Transverse colon (tissue), 4 donors: ENCODE measurements around the gene STON2. TPM values are rescaled to one million over a fixed set of nuclear protein-coding genes. Genes with fewer than 3 reads are reported as not detected.
A peak's percentile ranks its signal among the peaks of the same experiment; 100 is the strongest.

Experiments used
- DNase-seq: peaks from one replicate; pipeline ENCODE4 v3.0.0-alpha.2; 2019
- H3K27ac ChIP-seq, 4 donors: fragments of 200-600 bp; sonication (generic); 2 replicates each; pipeline ENCODE4 v1.5.1; 2016 to 2018; ENCODE audit warnings: inconsistent platforms in 4 of 4
- H3K27me3 ChIP-seq: fragments of 200-600 bp; sonication (generic); 2 replicates; pipeline ENCODE4 v1.5.1; 2017; ENCODE audit warnings: inconsistent platforms
- H3K36me3 ChIP-seq, 4 donors: fragments of 200-600 bp; sonication (generic); 2 replicates each; pipeline ENCODE4 v1.5.1; 2017 to 2019; ENCODE audit warnings: inconsistent platforms in 4 of 4
- H3K4me1 ChIP-seq, 4 donors: fragments of 200-600 bp; sonication (generic); 2 replicates each; pipeline ENCODE4 v1.5.1; 2017 to 2020; ENCODE audit warnings: inconsistent platforms in 4 of 4
- H3K4me3 ChIP-seq, 4 donors: fragments of 200-600 bp; sonication (generic); 1 replicate in 1 of 4; 2 replicates in 3 of 4; pipeline versions ENCODE4 v1.5.1 to v1.6.1; 2017 to 2019; ENCODE audit warnings: inconsistent platforms in 4 of 4
- H3K9me3 ChIP-seq, 2 donors: fragments of 200-600 bp; sonication (generic); 2 replicates each; pipeline ENCODE4 v1.5.1; 2017 to 2019; ENCODE audit warnings: inconsistent platforms in 2 of 2
- EP300 ChIP-seq: sonication (generic); formaldehyde crosslinking; IDR thresholded peaks from one replicate; pipeline ENCODE4 v1.6.1; 2017; ENCODE audit warnings: antibody characterized with exemption, low read depth
- POLR2A ChIP-seq: fragments of 450-650 bp; IDR thresholded peaks from one replicate; pipeline ENCODE4 v1.6.1; 2016; ENCODE audit warnings: antibody characterized with exemption, mild to moderate bottlenecking, moderate library complexity
- POLR2AphosphoS5 ChIP-seq, 3 donors: sonication (generic); formaldehyde crosslinking; IDR thresholded peaks; one replicate each; pipeline ENCODE4 v1.6.1; 2016; ENCODE audit warnings: antibody characterized with exemption in 3 of 3
- WGBS, 2 donors: methylation state at CpG; one replicate each; pipeline ENCODE4 v1.1.5; 2018; ENCODE audit warnings: low coverage in 1 of 2; 5-methylcytosine and 5-hydroxymethylcytosine counted together
- in situ Hi-C, 4 donors: fragments of 200-750 bp; cut with MboI; loops; one replicate each; pipeline versions ENCODE4 v1.15.0 to v1.15.1; 2017; ENCODE audit warnings: low sequenced_read_pairs in 3 of 4, low pct_ligation_motif_present in 1 of 4, low pct_unique_long_range_greater_than_20kb in 1 of 4
- intact Hi-C: fragments of 100-400 bp; cut with DNase I; formaldehyde crosslinking; loops from one replicate; pipeline ENCODE4 v1.15.1; 2023; ENCODE audit warnings: low total_unique reads
- total RNA-seq, 4 donors: library from RNA; depleted of rRNA; stranded (reverse); fragments of >200 nt; gene quantifications; one replicate each; pipeline ENCODE4 v1.1.0, GENCODE V29; 2016
- TF ChIP-seq, protein P1 (sequence below), 5 experiments: fragments of 200-600 bp in 3 of 5; fragments of 450-650 bp in 2 of 5; sonication (generic) in 3 of 5; IDR thresholded peaks; 1 replicate in 2 of 5; 2 replicates in 3 of 5; pipeline ENCODE4 v1.5.1; 2016 to 2017; ENCODE audit warnings: antibody characterized with exemption in 5 of 5, inconsistent platforms in 3 of 5, mild to moderate bottlenecking in 2 of 5, moderate library complexity in 1 of 5

STON2 gene
- total RNA-seq, 4 donors from 2014 or later: 10.8 to 39.4 (median 17.5) TPM

DNA sequence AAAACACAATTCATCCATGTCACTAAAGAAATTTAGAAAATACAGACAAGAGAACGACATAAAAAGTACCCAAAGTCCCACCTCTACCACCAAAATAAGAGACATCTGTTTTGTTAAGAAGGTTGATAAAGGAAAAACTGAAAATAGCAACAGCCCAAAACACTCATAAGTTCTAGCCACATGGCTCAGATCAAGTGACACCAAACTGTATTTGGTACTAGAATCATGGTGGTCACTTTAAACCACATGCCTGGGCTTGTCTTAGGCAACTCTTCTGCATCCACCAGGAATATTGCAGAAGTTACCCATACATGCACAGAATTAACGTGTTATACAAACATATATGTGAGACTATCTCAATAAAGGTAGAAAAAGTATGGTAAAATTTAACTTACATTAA is 101.2 kb downstream of the STON2 start:
- in situ Hi-C loops: no loop called here

DNA sequence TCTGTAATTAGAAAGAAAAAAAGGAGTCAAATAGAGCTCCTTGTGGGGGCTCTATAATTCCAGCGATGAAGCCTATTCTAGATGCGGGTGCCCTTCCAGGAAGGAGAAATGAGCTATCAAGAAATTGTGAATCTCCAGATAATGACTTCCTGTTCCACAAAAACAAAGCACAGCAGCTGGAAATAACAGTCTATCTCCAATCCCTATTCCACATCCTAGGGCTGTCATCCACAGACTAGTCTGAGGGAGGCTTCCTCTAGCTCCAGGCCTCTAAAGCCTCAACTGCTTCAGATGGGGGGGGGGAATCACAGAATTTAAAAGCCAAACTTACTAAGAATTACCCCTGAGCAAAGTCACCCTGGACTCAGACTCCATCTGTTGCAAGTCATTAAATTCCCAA is 102.0 kb downstream of the STON2 start:
- intact Hi-C loops: no loop called here
- H3K27ac ChIP-seq: no peak overlapping the region

More for the DNA sequence above, 101.2 kb downstream of the STON2 start:
- Histone ChIP-seq H3K36me3 (no peaks in the 10 kb centered on the region), H3K27ac (no peak overlapping the region), H3K4me1 (peaks cover 0 to 26% (median 7%) of the 10 kb centered on the region in 4 donors), H3K9me3 (no peaks in the 10 kb centered on the region), H3K4me3 (no peak overlapping the region), H3K27me3 (no peaks in the 10 kb centered on the region)
- TF ChIP-seq POLR2A: no peak
- TF ChIP-seq, protein P1, sequence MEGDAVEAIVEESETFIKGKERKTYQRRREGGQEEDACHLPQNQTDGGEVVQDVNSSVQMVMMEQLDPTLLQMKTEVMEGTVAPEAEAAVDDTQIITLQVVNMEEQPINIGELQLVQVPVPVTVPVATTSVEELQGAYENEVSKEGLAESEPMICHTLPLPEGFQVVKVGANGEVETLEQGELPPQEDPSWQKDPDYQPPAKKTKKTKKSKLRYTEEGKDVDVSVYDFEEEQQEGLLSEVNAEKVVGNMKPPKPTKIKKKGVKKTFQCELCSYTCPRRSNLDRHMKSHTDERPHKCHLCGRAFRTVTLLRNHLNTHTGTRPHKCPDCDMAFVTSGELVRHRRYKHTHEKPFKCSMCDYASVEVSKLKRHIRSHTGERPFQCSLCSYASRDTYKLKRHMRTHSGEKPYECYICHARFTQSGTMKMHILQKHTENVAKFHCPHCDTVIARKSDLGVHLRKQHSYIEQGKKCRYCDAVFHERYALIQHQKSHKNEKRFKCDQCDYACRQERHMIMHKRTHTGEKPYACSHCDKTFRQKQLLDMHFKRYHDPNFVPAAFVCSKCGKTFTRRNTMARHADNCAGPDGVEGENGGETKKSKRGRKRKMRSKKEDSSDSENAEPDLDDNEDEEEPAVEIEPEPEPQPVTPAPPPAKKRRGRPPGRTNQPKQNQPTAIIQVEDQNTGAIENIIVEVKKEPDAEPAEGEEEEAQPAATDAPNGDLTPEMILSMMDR (IDR thresholded peaks at IDR 0.05): no peak
- TF ChIP-seq POLR2AphosphoS5 (IDR thresholded peaks at IDR 0.05): no peak
- no peak for TF ChIP-seq EP300
- 91 to 95% methylated on average over 2 of the region's 2 CpGs for WGBS, 2 donors
- no peak for DNase-seq
- intact Hi-C loops: no loop called here

DNA sequence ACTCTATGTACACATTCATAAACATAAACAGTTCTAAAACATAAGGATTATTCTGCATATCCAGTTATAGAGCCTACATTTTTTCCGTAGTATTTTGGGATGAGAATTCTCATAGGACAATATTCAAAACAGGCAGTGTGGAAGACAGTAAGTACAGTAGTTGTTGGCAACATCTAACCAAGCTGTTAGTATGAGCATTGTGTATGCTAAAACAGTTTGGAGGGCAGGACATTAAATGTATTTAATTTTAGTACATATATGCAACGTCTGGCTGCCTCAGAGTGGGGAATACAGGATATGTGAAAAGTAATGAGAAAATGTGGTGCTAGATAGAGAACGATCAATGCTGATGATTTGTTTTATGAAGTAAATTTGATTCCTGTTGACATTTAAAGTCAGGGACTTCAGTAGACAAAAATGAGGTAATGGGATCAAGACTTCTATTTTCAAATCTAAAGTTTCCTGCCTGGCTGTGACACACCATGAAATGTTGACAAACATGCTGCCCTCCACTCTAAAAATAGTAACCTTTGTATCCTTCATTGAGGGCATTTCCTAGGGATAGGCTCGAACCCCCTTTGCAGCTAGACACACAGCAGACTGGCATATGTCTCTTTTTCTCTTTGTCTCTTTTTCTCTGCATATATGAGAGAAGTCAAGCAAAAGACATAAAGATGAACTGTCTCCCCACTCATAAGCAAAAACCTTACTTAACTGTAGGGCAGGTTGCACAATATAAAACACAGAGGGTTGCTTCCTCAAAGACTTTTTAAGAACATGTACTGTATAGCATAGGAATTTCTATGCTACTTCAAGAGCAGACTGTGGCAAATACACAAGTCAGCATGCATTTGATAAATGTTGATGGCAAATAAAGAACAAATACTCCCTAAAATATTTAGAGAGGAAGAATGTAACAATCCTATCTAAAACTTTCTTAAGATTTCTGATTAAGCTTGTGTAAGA is 103.9 kb downstream of the STON2 start:
- Histone ChIP-seq H3K27ac (no peak overlapping the region), H3K36me3 (no peaks in the 10 kb centered on the region), H3K4me3 (no peak overlapping the region), H3K9me3 (no peaks in the 10 kb centered on the region), H3K27me3 (no peaks in the 10 kb centered on the region), H3K4me1 (peaks cover 0 to 7% (median under 1%) of the 10 kb centered on the region in 4 donors)
- TF ChIP-seq POLR2A: no peak
- no peak for TF ChIP-seq EP300
- TF ChIP-seq, protein P1 (IDR thresholded peaks at IDR 0.05): no peak
- no peak for TF ChIP-seq POLR2AphosphoS5 (IDR thresholded peaks at IDR 0.05)
- intact Hi-C loops (no loop called here), in situ Hi-C loops (no loop called here)
- DNase-seq: no peak
- 68 to 81% methylated on average over 4 of the region's 4 CpGs for WGBS, 2 donors

More for the DNA sequence above, 102.0 kb downstream of the STON2 start:
- Histone ChIP-seq H3K36me3 (no peaks in the 10 kb centered on the region), H3K27me3 (no peaks in the 10 kb centered on the region), H3K4me3 (no peak overlapping the region), H3K4me1 (peaks cover 0 to 20% (median 2%) of the 10 kb centered on the region in 4 donors), H3K9me3 (no peaks in the 10 kb centered on the region)
- no peak for DNase-seq
- in situ Hi-C loops: no loop called here
- WGBS, 2 donors: 77 to 94% methylated on average over 2 of the region's 2 CpGs
- TF ChIP-seq EP300 (no peak), POLR2AphosphoS5 (IDR thresholded peaks at IDR 0.05) (no peak), POLR2A (no peak)
- TF ChIP-seq, protein P1 (IDR thresholded peaks at IDR 0.05): no peak

DNA sequence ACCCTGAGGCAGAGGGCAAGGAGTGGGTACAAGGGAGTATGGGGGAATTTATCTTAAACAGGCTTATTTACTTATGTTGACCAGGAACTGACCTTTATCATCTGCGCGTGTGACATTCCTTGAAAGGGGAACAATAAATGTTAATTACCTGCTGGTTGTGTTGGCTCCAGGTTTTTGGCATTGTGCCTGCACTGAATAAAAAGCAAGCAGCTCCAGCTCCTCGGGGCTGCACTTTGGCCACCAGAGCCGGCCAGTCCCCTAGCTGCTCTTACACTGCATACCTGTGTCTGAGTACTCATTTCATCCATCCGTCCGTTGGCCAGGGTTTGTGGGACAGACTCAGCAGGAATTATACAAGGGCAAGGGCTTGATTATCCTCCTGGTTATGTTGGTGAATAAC is 110.6 kb downstream of the STON2 start:
- 75% methylated on average over 6 of the region's 6 CpGs; no CpG with 5 or more reads in 1 of the 2 donors for WGBS, 2 donors
- Histone ChIP-seq H3K4me3 (no peak overlapping the region), H3K27ac (no peak overlapping the region), H3K36me3 (no peaks in the 10 kb centered on the region), H3K27me3 (no peaks in the 10 kb centered on the region), H3K4me1 (no peaks in the 10 kb centered on the region), H3K9me3 (no peaks in the 10 kb centered on the region)
- in situ Hi-C loops (no loop called here), intact Hi-C loops (no loop called here)
- DNase-seq: peak; percentile 20
- TF ChIP-seq EP300: no peak
- TF ChIP-seq, protein P1 (IDR thresholded peaks at IDR 0.05): no peak
- TF ChIP-seq POLR2AphosphoS5 (IDR thresholded peaks at IDR 0.05): no peak
- no peak for TF ChIP-seq POLR2A
